GM12891 (cell line): Measurements from ENCODE around the gene JUP.

Source experiments
- DNase-seq: peaks from one replicate; pipeline ENCODE4 v3.0.0; 2011; ENCODE audit warnings: low spot score; ENCODE audit not compliant: insufficient read length
- FAIRE-seq: peaks from 2 replicates; lab custom pipeline; 2011; peaks lifted over from hg19 to GRCh38; lab: Jason Lieb, UNC
- PAX5 ChIP-seq: IDR thresholded peaks from 2 replicates; pipeline ENCODE4 v1.6.1; 2011; ENCODE audit warnings: low read length, moderate library complexity, mild to moderate bottlenecking; ENCODE audit not compliant: insufficient read depth, severe bottlenecking
- POLR2A ChIP-seq: IDR thresholded peaks from 2 replicates; pipeline ENCODE4 v1.6.1; 2011; ENCODE audit warnings: low read depth, low read length, control low read depth
- POLR2AphosphoS5 ChIP-seq: IDR thresholded peaks from 2 replicates; pipeline ENCODE4 v1.6.1; 2011; ENCODE audit warnings: low read depth, low read length, control low read depth
- POU2F2 ChIP-seq: IDR thresholded peaks from 2 replicates; pipeline ENCODE4 v1.6.1; 2011; ENCODE audit warnings: low read depth, mild to moderate bottlenecking, control low read depth, low read length, moderate library complexity
- SPI1 ChIP-seq: IDR thresholded peaks from 2 replicates; pipeline ENCODE4 v1.6.1; 2011; ENCODE audit warnings: low read depth, low read length, control low read depth
- TAF1 ChIP-seq: IDR thresholded peaks from 2 replicates; pipeline ENCODE4 v1.6.1; 2011; ENCODE audit warnings: low read depth, low read length, control low read depth

Gene JUP

GRCh38 chr17:41772218-41772585 is 14.3 kb downstream of the JUP start:
- no peak for DNase-seq
- no peak for FAIRE-seq
- TF ChIP-seq SPI1 (no peak), TAF1 (no peak), POLR2A (no peak), POLR2AphosphoS5 (no peak), PAX5 (no peak)

GRCh38 chr17:41771389-41772206 is 14.9 kb downstream of the JUP start:
- TF ChIP-seq POLR2AphosphoS5: no peak
- TF ChIP-seq TAF1: no peak
- no peak for TF ChIP-seq POLR2A
- TF ChIP-seq POU2F2: no peak
- no peak; the same call in 1 of the 2 replicates for TF ChIP-seq SPI1
- TF ChIP-seq PAX5: no peak
- no peak for DNase-seq
- no peak for FAIRE-seq

- FAIRE-seq: no peak
- no peak for TF ChIP-seq TAF1
- TF ChIP-seq POLR2AphosphoS5: no peak
- TF ChIP-seq PAX5: no peak
- no peak for TF ChIP-seq POU2F2
- no peak for TF ChIP-seq SPI1
- TF ChIP-seq POLR2A: no peak
- DNase-seq: no peak
These were observed 16.5 kb downstream of the JUP start for GRCh38 chr17:41769985-41770384.

- TF ChIP-seq POLR2AphosphoS5: no peak
- TF ChIP-seq SPI1: no peak
- TF ChIP-seq PAX5: no peak
- no peak for TF ChIP-seq TAF1
- TF ChIP-seq POLR2A: no peak
- DNase-seq: no peak
- FAIRE-seq: no peak
These were observed 17.1 kb downstream of the JUP start for GRCh38 chr17:41769346-41769862.

- no peak for DNase-seq
- no peak for FAIRE-seq
- TF ChIP-seq POU2F2: no peak
- no peak for TF ChIP-seq SPI1
- no peak for TF ChIP-seq PAX5
- TF ChIP-seq POLR2A: no peak
- TF ChIP-seq POLR2AphosphoS5: no peak
- TF ChIP-seq TAF1: no peak
These were observed 17.7 kb downstream of the JUP start for GRCh38 chr17:41768682-41769288.

GRCh38 chr17:41767324-41768042 is 19.0 kb downstream of the JUP start:
- no peak for FAIRE-seq
- no peak for DNase-seq
- TF ChIP-seq POU2F2: no peak
- TF ChIP-seq TAF1: no peak
- TF ChIP-seq POLR2A: no peak
- no peak for TF ChIP-seq PAX5
- TF ChIP-seq SPI1: no peak
- no peak for TF ChIP-seq POLR2AphosphoS5

GRCh38 chr17:41766135-41766534 is 20.4 kb downstream of the JUP start:
- FAIRE-seq (no peak), DNase-seq (no peak)
- TF ChIP-seq POU2F2 (no peak), POLR2A (no peak), SPI1 (no peak), POLR2AphosphoS5 (no peak)

GRCh38 chr17:41763327-41763726 is 23.2 kb downstream of the JUP start:
- TF ChIP-seq SPI1 (no peak), POLR2AphosphoS5 (no peak), PAX5 (no peak)
- no peak for FAIRE-seq
- DNase-seq: no peak

- DNase-seq (no peak), FAIRE-seq (no peak)
- no peak for TF ChIP-seq POU2F2
- no peak for TF ChIP-seq PAX5
- no peak for TF ChIP-seq TAF1
- TF ChIP-seq POLR2A: no peak
- TF ChIP-seq POLR2AphosphoS5: no peak
- no peak for TF ChIP-seq SPI1
These were observed 23.7 kb downstream of the JUP start for GRCh38 chr17:41762841-41763240.
